Effector CD4-positive, alpha-beta T cell (primary cell): ENCODE measurements around the gene NAPG.
A peak's percentile ranks its signal among the peaks of the same experiment; 100 is the strongest.
"Not testable (repeated sequence)": the region's sequence is repeated elsewhere in the genome, so short reads cannot be mapped to it uniquely, and the experiment has no call there.

ENCODE experiments used
- DNase-seq: peaks from one replicate; pipeline ENCODE4 v3.0.0-alpha.2; 2020
- total RNA-seq: gene quantifications from one replicate; lab custom pipeline; 2026; lab: John Stamatoyannopoulos, UW

The NAPG gene
- 45.2 reads per million, percentile 66 among the genes with 10 or more reads in this experiment for total RNA-seq

DNA sequence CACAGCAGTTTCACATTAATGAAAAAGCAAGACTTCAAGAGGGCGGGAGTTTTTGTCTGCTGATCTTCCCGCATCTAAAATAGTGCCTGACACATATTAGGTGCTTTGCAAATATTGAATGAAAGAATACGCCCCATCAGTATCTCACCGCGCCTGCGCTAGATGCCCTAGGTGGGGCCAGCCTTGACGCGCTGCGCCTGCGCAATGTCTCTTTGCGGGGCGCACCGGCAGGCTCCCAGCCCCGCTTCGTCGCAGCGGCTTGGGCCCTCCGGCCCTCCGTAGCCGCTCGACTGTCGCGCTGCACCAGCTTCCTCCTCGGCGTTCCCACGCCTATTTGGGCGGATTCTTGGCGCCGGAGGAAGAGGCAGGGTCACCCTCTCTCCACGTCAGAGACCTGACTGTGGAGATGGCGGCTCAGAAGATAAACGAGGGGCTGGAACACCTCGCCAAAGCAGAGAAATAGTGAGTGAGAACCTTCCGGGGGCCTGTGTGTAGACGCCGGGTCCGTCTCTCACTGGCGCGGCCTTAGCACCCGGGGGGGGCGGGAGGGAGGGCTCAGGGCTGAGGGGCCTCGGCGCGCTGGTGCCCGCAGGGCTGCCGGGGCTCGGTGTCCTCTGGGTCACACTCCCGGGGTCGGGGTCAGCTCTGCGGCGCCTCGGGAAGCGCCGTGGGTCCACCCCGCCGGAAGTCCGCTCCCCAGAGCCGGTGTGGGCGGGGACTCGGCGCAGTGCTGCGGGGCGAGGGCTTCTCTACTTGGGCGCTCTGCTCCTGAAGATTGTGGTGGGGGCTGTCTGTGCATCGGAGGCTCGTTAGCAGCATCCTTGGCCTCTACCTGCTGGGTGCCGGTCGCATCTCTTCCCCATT lies at the start of gene NAPG:
Gene NAPG (plus strand): TSS at position 331 of the 864 bp plus-strand sequence. CDS start 76 bp downstream, at position 407.
- peak; percentile 83 for DNase-seq

GRCh38 chr18:10476338-10476791 lies 49.5 kb upstream of the NAPG start:
- DNase-seq, result no peak

DNA sequence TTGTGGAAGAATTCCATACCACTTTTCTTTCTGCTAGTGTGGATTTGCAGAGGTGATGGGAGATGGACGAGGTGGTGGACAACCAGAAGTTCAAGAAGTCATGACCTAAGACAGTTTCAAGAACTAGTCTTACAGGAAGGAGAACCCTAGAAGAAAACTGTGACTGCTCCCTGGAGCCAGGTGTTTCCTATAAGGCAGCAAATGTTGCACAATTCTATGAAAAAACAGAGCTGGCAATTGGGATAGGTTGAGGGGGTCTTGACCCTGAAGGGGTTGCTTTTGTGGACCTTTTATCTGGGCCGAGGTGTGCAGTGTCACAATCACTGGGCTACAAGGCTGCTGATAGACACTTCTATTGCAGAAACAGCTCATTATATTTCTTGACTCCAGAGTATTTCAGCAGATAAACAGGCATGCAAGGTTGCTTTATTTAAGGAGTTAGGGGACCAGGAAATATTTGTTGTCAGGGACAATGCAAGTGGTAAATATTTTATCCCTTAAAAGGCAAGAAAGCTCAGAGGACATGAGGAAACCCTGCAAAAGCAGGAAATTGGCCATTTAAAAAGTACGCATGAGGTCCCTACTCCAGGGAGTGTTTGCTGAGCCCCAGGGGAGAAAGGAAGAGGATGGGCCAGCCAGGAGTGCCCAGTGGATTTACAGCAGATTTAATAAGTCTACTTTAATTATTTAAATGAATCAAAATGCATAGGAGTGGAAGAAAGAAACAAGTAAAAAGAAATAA lies 48.5 kb upstream of the NAPG start:
- DNase-seq, result no peak

DNA sequence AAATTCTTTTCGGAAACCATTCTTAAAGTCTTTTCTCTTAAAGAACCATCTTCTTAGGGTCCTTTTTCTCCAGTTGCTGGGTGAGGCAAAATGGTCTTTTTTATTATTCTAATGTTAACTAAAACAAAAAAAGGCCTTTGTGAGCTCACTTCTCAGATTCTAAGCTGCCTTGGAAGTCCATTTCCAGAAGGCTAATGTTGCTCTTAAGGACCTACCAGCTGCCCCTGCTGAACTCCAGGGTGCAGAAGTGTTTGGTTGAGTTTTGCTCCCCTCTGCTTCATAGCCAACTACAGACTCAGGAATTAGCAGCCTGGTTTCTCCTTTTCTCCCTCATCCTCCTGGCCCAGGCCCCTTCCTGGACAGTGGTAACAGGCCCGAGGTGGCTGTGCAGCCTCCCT lies 48.0 kb upstream of the NAPG start:
- no peak for DNase-seq

GRCh38 chr18:10481831-10482230 lies 44.0 kb upstream of the NAPG start:
- DNase-seq, result no peak

DNA sequence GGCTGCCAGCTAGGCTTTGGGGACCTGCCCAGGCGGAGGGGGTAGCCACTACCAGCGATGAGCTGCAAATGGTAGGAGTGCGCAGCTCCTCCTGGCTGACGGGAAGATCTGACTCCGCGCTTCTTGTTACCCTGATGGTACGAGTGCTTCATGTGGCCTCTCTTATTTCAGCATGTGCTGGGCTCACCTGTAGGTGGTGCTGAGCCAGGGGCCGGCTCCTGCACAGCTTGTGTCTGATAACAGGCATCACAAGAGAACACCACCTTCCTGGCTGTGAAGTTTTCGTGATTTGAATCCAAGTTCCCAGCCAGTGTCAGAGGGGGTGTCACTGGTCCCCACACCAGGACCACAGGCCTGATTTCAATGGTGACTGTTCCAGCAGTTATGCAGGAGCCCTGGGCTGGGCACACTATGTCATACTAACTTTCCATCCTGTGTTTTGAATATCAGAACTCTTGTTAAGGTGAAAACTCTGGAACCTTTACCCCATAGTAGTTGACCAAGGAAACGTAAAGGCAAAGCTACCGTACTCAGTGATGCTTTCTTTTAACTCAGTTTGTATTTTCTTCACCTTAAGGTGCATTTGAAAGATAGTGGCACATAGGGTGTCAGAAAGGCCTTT lies 43.4 kb upstream of the NAPG start:
- DNase-seq, result no peak

DNA sequence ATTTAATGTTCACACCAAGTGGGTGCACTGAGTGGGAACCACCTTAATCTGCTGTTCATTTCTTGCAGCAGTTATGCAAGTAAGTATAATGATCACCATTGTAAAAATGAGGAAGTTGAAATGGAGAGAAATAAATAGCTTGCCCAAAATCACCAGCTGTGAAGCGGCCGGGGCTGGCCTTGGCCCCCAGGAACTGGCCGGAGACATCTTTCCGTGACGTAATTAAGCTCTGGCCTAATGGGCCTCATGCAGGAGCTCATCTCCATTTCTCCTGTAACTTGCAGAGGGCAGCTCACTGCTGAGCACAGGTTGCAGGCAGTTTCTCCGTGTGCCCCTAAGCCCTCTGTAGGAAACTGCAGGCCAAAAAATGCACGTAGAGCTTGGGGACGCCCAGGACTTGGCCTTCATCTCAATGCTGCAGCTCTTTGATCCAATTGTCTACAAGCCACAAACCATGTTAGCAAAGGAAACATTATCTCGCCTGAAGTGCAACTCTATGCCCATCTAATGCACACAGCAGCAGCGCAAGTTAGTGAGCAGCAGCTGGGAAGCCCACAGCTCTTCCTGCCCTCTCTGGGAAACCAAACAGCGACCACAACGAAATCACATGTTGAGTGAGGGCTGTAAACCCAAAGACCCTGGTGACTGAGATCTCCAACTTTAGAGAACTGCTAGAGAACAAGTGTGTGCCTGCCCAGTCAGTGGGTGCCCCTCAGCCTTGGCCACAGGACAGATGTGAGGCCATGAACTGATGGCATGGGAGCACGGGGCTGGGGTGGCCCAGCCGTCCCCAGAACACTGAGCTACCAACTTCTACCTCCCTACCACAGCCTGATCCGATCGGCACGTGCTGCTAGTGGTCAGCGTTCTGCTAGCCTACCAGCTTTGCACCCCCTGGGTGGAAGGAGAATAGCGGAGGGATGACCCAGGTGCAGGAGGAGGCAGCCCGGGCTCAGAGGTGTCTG lies 42.6 kb upstream of the NAPG start:
- no peak for DNase-seq

DNA sequence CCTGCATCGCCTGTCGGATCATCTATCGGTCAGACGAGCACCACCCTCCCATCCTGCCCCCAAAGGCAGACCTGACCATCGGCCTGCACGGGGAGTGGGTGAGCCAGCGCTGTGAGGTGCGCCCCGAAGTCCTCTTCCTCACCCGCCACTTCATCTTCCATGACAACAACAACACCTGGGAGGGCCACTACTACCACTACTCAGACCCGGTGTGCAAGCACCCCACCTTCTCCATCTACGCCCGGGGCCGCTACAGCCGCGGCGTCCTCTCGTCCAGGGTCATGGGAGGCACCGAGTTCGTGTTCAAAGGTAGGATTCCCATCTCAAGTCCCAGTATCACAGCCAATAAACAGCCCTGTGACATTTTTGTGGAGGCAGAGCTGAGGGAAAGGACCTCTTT lies 40.4 kb upstream of the NAPG start:
- DNase-seq, result no peak

DNA sequence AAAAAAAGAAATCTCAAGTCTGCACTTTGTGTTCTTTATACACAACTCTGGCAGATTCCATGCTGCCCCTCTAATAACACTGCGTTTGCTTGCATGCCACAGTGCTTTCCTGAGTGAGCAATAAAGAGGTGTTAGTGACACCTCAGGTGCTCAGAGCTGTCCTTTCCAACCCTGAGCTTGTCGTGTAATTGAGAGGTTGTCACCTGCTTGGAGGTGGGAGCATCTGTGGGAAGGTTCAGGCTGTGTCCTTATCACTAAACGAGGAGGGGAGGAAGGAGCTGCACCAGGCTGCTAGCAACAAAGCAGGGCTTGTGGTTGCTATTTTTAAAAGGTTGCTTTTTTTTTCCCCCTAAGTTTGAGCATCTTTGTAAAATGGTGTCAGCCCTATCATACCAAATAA lies 39.5 kb upstream of the NAPG start:
- DNase-seq, result no peak

- no peak for DNase-seq
Measured at GRCh38 chr18:10487154-10487553, 38.7 kb upstream of the NAPG start.

- DNase-seq, result no peak
Measured at GRCh38 chr18:10488017-10488416, 37.8 kb upstream of the NAPG start.

DNA sequence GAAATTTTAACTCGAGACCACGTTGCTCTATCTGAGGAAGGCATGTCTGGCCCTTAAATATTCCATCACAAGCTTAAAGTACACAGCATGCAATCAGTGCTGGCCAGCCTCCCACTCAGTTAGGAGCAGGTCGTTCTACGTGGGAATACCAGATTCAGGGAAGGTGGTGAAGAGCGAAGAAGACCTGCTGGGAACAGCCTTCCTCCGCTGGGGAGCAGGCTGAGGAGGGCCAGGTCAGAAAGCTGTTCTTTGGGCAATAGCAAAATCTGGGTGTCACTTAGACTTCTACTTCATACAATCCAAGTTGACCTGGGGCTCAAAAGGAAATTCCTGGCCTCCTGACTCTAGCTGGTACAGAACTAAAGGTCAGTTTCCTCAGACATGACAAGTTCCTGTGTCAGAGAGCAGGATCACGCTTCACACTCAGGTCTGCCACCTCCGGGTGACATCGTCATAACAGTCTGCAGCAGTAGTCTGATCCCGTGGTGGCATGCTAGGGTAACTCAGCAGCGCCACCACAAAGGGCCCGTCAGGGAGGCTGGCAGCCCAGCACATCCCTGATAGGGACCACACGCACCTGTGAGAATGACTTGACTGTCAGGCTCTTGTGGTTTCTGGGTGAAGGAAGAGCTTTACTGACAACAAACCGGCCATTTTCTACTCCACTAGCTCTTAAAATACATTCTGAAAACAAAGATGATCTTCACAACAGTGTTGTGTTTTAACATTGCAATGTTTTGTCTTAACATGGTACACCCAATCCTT lies 35.2 kb upstream of the NAPG start:
- DNase-seq, result peak; percentile 24

DNA sequence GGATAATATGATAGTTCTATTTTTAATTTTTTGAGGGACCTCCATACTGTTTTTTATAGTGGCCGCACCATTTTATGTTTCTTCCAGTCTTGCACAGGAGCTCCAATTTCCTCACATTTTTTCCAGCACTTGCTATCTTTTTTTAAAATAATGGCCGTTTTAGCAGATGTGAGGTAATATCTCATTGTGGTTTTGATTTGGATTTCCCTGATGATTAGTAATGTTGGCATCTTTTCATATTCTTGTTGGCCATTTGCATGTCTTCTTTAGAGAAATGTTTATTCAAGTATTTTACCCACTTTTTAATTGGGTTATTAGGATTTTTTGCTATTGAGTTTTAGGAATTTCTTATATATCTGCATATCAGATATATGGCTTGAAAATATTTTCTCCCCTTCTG lies 29.9 kb upstream of the NAPG start:
- no peak for DNase-seq

DNA sequence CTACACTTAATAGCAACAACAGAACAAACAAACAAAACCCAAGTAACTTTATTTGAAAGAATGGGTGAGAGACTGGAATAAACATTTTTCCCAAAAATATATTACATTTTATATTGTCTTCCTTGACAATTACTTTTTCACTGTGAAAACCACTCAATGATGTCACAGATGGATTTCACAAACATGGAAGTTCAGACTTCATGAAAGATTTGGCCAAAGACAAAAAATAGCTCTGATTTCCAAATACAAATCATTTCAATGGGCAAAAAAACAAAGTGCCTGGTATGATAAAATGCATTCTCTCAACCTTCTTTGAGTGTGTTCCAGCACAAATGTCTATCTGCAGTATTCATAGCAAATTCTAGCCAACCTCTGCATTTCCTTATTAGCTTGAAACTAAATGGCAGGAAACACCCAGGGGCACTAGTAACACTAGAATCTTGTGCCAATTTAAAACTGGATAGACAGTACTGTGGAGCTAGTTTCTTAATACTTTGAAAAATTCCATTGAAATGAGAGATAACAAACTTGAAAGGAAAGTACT lies 28.5 kb upstream of the NAPG start:
- DNase-seq, result no peak

GRCh38 chr18:10499230-10499629 lies 26.6 kb upstream of the NAPG start:
- no peak for DNase-seq

GRCh38 chr18:10500038-10500437 lies 25.8 kb upstream of the NAPG start:
- DNase-seq, result no peak

- DNase-seq, result no peak
Measured at GRCh38 chr18:10504723-10505122, 21.1 kb upstream of the NAPG start.

- not testable (repeated sequence) for DNase-seq
Measured at GRCh38 chr18:10505892-10506291, 19.9 kb upstream of the NAPG start.

DNA sequence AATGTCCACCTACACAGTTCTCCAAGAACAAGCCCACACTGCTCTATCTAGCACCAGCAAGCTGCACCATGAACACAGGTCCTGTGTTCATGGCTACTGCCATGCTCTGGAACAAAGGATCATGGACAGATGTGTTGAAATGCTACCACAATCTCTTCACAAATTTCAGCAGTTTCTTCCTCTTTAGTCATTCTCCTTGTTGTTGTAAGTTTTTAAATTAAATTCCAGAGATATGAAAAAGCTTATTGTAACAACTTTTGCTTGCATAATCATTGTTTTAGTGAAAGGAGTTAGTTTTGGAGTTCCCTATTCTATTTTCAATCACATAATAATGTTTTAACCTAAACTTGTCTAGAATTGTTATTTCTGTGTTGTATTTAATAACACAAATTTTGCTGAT lies 17.2 kb upstream of the NAPG start:
- no peak for DNase-seq

- DNase-seq, result no peak
Measured at GRCh38 chr18:10511236-10511635, 14.6 kb upstream of the NAPG start.

GRCh38 chr18:10514082-10514481 lies 11.7 kb upstream of the NAPG start:
- DNase-seq, result no peak
